HG03139 (cell line): Measurements from ENCODE around the gene HDAC4.
A peak's percentile ranks its signal among the peaks of the same experiment; 100 is the strongest.

ENCODE experiments used
- ATAC-seq: cut with Tn5 transposase; IDR thresholded peaks from one replicate; pipeline ENCODE4 v1.9.1; 2021; ENCODE audit not compliant: unreplicated experiment

HDAC4 gene

GRCh38 chr2:239259603-239260298, 141.1 kb downstream of the HDAC4 start:
- ATAC-seq, result peak; percentile 75

GRCh38 chr2:239259173-239259572, 141.6 kb downstream of the HDAC4 start:
- peak; percentile 35 for ATAC-seq

- ATAC-seq, result no peak
These were observed 142.6 kb downstream of the HDAC4 start for GRCh38 chr2:239258248-239258647.

GRCh38 chr2:239257511-239257937, 143.3 kb downstream of the HDAC4 start:
- no peak for ATAC-seq

GRCh38 chr2:239256350-239256743, 144.5 kb downstream of the HDAC4 start:
- no peak for ATAC-seq

- no peak for ATAC-seq
These were observed 145.0 kb downstream of the HDAC4 start for GRCh38 chr2:239255628-239256349.

GRCh38 chr2:239255218-239255617, 145.6 kb downstream of the HDAC4 start:
- ATAC-seq, result no peak

GRCh38 chr2:239253701-239254436, 147.0 kb downstream of the HDAC4 start:
- ATAC-seq, result peak; percentile 19

- peak; percentile 67 for ATAC-seq
These were observed 147.6 kb downstream of the HDAC4 start for GRCh38 chr2:239253264-239253663.

- ATAC-seq, result peak; percentile 10
These were observed 148.0 kb downstream of the HDAC4 start for GRCh38 chr2:239252801-239253200.

GRCh38 chr2:239252393-239252792, 148.4 kb downstream of the HDAC4 start:
- no peak for ATAC-seq

GRCh38 chr2:239251971-239252370, 148.8 kb downstream of the HDAC4 start:
- ATAC-seq, result no peak

- no peak for ATAC-seq
These were observed 150.4 kb downstream of the HDAC4 start for GRCh38 chr2:239250216-239251081.

GRCh38 chr2:239249776-239250175, 151.0 kb downstream of the HDAC4 start:
- ATAC-seq, result no peak

- ATAC-seq, result no peak
These were observed 151.8 kb downstream of the HDAC4 start for GRCh38 chr2:239249048-239249447.

- no peak for ATAC-seq
These were observed 153.2 kb downstream of the HDAC4 start for GRCh38 chr2:239247401-239248245.

- no peak for ATAC-seq
These were observed 154.1 kb downstream of the HDAC4 start for GRCh38 chr2:239246723-239247122.

GRCh38 chr2:239245872-239246721, 154.7 kb downstream of the HDAC4 start:
- ATAC-seq, result no peak

GRCh38 chr2:239245107-239245506, 155.7 kb downstream of the HDAC4 start:
- ATAC-seq, result no peak
